Fibroblast of the aortic adventitia (primary cell): Measurements from ENCODE around the gene TCERG1L. TPM values are rescaled to one million over a fixed set of nuclear protein-coding genes. Genes with fewer than 3 reads are reported as not detected.

Experiments used
- DNase-seq: peaks from one replicate; pipeline ENCODE4 v3.0.0-alpha.2; 2010; ENCODE audit warnings: low read depth
- H3K4me3 ChIP-seq: 2 replicates; pipeline ENCODE4 v1.5.1; 2011; ENCODE audit warnings: low read depth, mild to moderate bottlenecking, control low read depth, low read length, moderate library complexity
- CTCF ChIP-seq: IDR thresholded peaks from 2 replicates; pipeline ENCODE4 v1.5.1; 2011; ENCODE audit warnings: mild to moderate bottlenecking, low read length, control low read depth, inconsistent platforms; ENCODE audit not compliant: insufficient read depth
- total RNA-seq: library from RNA; depleted of rRNA; stranded (reverse); fragments of >200 nt; gene quantifications from 2 replicates; pipeline ENCODE4 v1.2.3, GENCODE V29; 2012; ENCODE audit warnings: low replicate concordance

The TCERG1L gene
- total RNA-seq, 1 donor, result not detected

- DNase-seq, result no peak
- no peak overlapping the region for H3K4me3 ChIP-seq
- no peak for TF ChIP-seq CTCF
Measured at GRCh38 chr10:131092876-131093275, 218.6 kb downstream of the TCERG1L start.

- no peak for TF ChIP-seq CTCF
- no peak overlapping the region for H3K4me3 ChIP-seq
- no peak for DNase-seq
Measured at GRCh38 chr10:131092386-131092785, 219.1 kb downstream of the TCERG1L start.

- DNase-seq, result no peak
- no peak for TF ChIP-seq CTCF
- H3K4me3 ChIP-seq, result no peak overlapping the region
Measured at GRCh38 chr10:131091682-131092081, 219.8 kb downstream of the TCERG1L start.

- no peak for TF ChIP-seq CTCF
- DNase-seq, result no peak
- no peak overlapping the region for H3K4me3 ChIP-seq
Measured at GRCh38 chr10:131090761-131091661, 220.5 kb downstream of the TCERG1L start.

- no peak for TF ChIP-seq CTCF
- no peak overlapping the region for H3K4me3 ChIP-seq
- DNase-seq, result no peak
Measured at GRCh38 chr10:131089861-131090260, 221.7 kb downstream of the TCERG1L start.

GRCh38 chr10:131089150-131089549 lies 222.4 kb downstream of the TCERG1L start:
- no peak overlapping the region for H3K4me3 ChIP-seq
- no peak for TF ChIP-seq CTCF
- no peak for DNase-seq
